HG03558 (cell line): Measurements from ENCODE around the gene CPT1B.

ENCODE experiments used
- ATAC-seq: cut with Tn5 transposase; IDR thresholded peaks from one replicate; pipeline ENCODE4 v1.9.1; 2021; ENCODE audit warnings: moderate number of reproducible peaks; ENCODE audit not compliant: unreplicated experiment; ENCODE audit errors: extremely low read depth

CPT1B gene

GRCh38 chr22:50530877-50531545 lies 47.2 kb downstream of the CPT1B start:
- ATAC-seq, result no peak

GRCh38 chr22:50530580-50530876 lies 47.7 kb downstream of the CPT1B start:
- ATAC-seq, result no peak

GRCh38 chr22:50529897-50530579 lies 48.2 kb downstream of the CPT1B start, which contains the start of gene TYMP:
TYMP (minus strand) TSS chr22:50530012; CDS start chr22:50529709, 303 bp downstream.
- ATAC-seq, result no peak

GRCh38 chr22:50529416-50529896 lies 48.8 kb downstream of the CPT1B start:
- ATAC-seq, result no peak

DNA sequence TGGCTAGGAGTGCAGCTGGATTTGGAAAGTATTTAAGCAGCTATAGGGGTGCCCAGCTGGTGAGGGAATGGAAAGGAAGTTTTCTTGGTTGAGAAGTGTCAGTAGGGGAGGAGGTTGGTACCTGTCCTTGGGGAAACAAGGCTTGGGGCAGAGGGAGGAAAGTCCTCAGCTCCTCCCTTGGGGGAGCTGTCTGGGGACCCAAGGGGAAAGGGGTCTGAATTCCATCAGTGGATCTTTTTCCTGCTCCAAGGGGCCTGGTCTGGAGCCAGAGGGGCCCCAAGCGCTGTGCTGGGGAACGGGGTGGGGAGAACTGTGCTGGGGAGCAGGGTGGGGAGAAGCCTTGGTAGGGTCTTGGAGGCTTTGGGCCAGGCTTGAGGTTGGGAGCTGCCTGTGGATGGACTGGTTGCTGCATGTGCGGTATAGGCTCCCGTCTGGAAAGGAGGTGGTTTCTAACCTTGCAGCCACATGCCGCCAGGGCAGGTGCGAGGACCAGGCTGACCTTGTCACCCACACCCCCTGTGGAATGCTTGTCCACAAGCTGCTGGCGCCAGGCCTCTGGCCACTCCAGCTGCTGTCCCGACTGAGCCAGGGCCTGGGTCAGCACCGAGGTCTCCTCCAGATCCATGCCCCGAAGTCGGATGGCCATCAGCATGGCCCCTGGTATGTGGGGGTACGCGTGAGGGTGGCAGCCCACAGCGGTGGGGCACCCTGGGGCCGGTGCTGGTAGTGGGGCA lies 49.4 kb downstream of the CPT1B start:
- ATAC-seq, result no peak

- ATAC-seq, result no peak
Measured at GRCh38 chr22:50527921-50528681, 50.1 kb downstream of the CPT1B start.

DNA sequence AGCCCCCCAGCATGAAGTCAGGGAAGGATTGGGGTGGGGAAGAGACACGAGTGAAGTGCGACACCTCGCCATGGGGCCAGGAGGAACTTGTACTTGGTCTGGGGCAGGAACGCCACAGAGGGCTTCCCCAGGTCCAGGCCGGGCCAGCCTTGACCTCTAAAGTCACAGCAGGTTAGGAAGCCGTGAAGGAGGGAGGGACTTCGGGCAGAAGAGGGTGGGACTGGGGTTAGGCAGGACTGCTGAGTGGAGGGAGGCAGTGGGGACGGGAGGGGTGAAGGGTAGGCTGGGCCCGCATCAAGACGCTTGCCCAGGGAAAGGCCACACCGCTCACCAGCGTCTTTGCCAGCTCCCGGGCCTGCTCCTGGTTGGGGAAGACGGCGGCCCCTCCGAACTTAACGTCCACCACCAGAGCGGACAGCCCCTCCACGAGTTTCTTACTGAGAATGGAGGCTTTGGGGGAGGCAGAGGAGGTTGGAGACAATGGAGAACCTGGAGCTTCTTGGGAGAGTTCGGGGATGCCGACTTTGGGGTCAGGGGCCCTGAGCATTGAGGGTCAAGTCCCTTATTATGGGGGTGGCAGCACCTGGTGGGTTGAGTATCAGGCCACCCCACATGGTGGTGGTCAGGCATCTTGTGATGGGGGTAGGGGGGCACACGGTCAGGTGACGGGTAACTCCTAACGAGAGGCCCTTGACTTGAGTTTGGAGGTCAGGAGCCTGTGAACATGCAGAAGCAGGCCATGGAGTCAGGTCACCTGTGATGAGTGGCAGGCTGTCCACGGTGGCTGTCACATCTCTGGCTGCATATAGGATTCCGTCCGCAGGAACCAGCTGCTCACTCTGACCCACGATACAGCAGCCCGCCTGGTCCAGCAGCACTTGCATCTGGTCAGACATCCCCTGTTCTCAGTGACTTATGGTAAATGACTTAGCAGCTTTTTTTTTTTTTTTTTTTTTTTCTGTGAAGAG lies 51.1 kb downstream of the CPT1B start:
- ATAC-seq, result no peak

DNA sequence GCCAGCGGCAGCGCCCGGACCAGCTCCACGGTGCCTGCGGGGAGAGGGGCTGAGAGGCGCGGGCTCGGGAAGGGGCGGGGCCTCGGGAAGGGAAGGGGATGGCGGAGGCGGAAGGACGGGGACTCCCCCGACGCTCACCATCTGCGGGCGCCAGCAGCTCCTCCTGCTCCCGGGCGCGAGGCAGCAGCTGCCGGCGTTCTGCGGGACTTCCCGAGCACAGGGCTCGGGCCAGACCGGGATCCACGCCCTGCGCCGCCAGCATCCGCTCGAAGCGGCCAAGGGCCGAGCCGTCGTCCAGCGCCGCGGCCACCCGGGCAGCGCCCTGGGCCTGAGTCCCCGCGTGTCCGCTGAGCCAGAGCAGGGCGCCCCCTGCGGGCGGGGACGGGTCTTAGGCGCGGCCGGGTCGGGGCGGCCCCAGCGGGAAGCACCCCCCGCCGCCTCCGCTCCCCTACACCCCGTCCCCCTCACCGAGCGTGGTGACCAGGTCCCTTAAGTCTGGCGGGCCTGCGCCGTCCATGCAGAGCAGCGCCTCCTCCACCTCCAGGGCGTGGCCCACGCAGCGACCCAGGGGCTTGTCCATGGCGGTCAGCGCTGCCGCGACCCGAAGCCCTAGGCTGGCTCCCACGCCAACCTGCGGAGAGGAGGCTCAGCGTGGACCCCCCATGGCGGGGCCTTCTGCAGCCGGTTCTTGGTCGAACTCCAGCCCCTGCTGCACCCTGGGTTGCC lies 52.0 kb downstream of the CPT1B start:
- no peak for ATAC-seq

GRCh38 chr22:50525858-50526107 lies 52.4 kb downstream of the CPT1B start:
- no peak for ATAC-seq

GRCh38 chr22:50525104-50525857 lies 52.9 kb downstream of the CPT1B start, which contains the start of gene SCO2:
SCO2 (minus strand) TSS chr22:50525598; CDS start chr22:50524411, 1,187 bp downstream.
- no peak for ATAC-seq

DNA sequence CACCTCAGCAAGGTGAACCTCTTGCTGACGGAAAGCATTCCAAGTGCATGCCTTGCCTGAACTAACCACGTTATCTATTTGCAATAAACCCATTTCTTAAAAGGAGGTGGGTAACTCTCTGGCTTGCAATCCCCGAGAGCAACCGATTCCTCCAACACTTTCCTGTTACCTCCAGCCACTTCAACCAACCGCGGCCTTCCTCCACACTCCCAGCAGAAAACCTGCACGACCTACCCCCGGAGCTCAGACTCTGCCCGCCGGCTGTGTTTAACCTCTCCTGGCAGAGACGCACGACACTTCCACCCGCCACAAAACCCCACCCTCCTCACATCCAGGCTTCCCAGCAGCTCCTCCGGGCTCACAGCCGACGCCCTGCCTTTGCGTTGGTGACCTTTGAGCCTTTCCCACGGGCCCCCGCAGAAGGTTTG lies 53.5 kb downstream of the CPT1B start:
- ATAC-seq, result no peak

DNA sequence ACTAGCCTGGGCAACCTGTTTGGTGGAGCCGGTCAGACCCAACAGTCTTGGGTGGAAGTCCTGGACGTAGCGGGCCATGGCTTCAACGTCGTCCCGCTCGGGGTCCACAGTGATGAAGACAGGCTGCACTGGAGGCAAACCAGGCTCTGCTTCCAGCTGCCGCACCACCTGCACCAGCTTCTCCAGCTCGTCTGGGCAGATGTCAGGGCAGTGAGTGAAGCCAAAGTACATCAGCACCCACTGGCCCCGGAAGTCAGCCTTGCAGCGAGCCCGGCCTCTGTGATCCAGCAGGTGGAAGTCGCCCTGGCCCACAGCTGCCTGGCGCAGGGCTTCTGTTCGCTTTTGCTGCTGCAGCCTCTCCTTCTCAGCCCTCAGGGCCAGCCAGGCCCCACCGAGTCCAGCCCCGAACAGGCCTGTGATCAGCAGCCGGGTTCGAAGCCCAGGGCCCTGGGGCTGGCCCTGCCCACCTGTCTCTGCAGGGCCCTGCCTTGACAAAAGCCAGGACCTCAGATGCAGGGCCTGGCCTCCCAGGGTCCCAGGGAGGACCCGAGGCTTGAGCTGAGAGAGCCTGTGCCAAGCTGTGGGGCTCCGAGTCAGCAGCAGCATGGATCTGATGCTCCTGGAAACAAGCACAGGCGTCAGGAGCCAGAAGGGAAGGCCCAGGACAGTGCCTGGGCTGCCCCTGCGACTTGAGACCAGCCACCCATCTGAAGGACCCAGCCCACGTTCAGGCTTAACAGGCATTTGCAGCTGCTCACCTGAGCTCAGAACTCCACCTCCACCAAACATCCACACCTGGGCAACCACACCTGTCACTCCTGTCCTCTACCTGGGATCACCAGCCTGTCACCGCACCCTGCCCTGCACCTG lies 54.2 kb downstream of the CPT1B start:
- no peak for ATAC-seq

- ATAC-seq, result no peak
Measured at GRCh38 chr22:50523458-50523805, 54.8 kb downstream of the CPT1B start.

- ATAC-seq, result no peak
Measured at GRCh38 chr22:50522806-50523438, 55.3 kb downstream of the CPT1B start.

- no peak for ATAC-seq
Measured at GRCh38 chr22:50522208-50522805, 55.9 kb downstream of the CPT1B start.

DNA sequence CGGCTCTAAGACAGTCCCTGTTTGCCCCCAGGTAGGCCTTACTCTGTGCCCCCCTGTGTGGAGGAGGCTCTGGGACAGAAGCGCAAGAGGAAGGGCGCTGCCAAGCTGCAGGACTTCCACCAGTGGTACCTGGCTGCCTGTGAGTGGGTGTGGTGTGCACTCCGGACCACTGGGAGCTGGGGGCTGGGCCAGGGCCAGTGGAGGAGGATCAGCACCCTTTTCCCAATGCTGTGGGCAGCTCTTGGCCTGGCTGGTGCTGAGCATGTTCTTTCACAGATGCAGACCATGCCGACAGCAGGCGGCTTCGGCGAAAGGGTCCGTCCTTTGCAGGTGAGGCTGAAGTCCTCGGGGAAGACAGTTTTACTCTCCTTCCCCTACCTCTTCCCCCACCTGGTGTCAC lies 56.5 kb downstream of the CPT1B start:
- no peak for ATAC-seq
